HUES64 (cell line): Measurements from ENCODE around the gene MTFR1L.

ENCODE experiments used
- H3K27ac ChIP-seq: 2 replicates; pipeline ENCODE4 v1.7.0; 2013; ENCODE audit warnings: low read depth, low read length, inconsistent platforms
- H3K27me3 ChIP-seq: 2 replicates; pipeline ENCODE4 v1.6.1; 2013; ENCODE audit warnings: mild to moderate bottlenecking, low read length; ENCODE audit not compliant: insufficient read depth
- H3K36me3 ChIP-seq: 2 replicates; pipeline ENCODE4 v1.6.1; 2013; ENCODE audit warnings: mild to moderate bottlenecking, low read length; ENCODE audit not compliant: insufficient read depth
- H3K4me1 ChIP-seq: 2 replicates; pipeline ENCODE4 v1.6.1; 2013; ENCODE audit warnings: mild to moderate bottlenecking, low read length, moderate library complexity; ENCODE audit not compliant: insufficient read depth
- H3K4me3 ChIP-seq: 2 replicates; pipeline ENCODE4 v1.5.1; 2013; ENCODE audit warnings: mild to moderate bottlenecking, low read length, moderate library complexity
- H3K9ac ChIP-seq: 2 replicates; pipeline ENCODE4 v1.6.1; 2013; ENCODE audit warnings: mild to moderate bottlenecking, low read depth, low read length
- H3K9me3 ChIP-seq: 2 replicates; pipeline ENCODE4 v1.6.1; 2013; ENCODE audit warnings: low read depth, low read length; ENCODE audit not compliant: insufficient read depth
- WGBS: fragments of 150-250, 120-280 bp; methylation state at CpG from one replicate; pipeline ENCODE4 v1.1.7; 2013; ENCODE audit warnings: missing lambda C conversion rate; 5-methylcytosine and 5-hydroxymethylcytosine counted together

Gene MTFR1L

GRCh38 chr1:25779894-25780293 is 39.9 kb upstream of the MTFR1L start:
- 62% methylated on average over 3 of the region's 4 CpGs for WGBS
- H3K27me3 ChIP-seq, result no peaks in the 10 kb centered on the region
- H3K36me3 ChIP-seq, result no peaks in the 10 kb centered on the region
- peaks cover 32% of the 10 kb centered on the region for H3K4me1 ChIP-seq
- H3K9ac ChIP-seq, result no peak overlapping the region
- no peak overlapping the region; the same call in 1 of the 2 replicates for H3K27ac ChIP-seq
- H3K4me3 ChIP-seq, result no peak overlapping the region
- H3K9me3 ChIP-seq, result no peaks in the 10 kb centered on the region

GRCh38 chr1:25780318-25781129 is 39.2 kb upstream of the MTFR1L start:
- Histone ChIP-seq H3K9ac (no peak overlapping the region), H3K27me3 (no peaks in the 10 kb centered on the region), H3K4me3 (no peak overlapping the region), H3K9me3 (no peaks in the 10 kb centered on the region), H3K4me1 (peaks cover 26% of the 10 kb centered on the region), H3K27ac (peak overlapping the region; percentile 37; the same call in 1 of the 2 replicates), H3K36me3 (no peaks in the 10 kb centered on the region)
- WGBS, result 58% methylated on average over 13 of the region's 14 CpGs

- H3K4me1 ChIP-seq, result peaks cover 23% of the 10 kb centered on the region
- no peaks in the 10 kb centered on the region for H3K36me3 ChIP-seq
- H3K27ac ChIP-seq, result no peak overlapping the region
- WGBS, result 88% methylated on average over 3 of the region's 3 CpGs
- H3K9me3 ChIP-seq, result no peaks in the 10 kb centered on the region
- H3K4me3 ChIP-seq, result no peak overlapping the region
- no peaks in the 10 kb centered on the region for H3K27me3 ChIP-seq
- no peak overlapping the region for H3K9ac ChIP-seq
Observed at GRCh38 chr1:25781130-25781433, 38.7 kb upstream of the MTFR1L start.

- H3K27ac ChIP-seq, result no peak overlapping the region
- 84% methylated on average over 18 of the region's 18 CpGs for WGBS
- H3K4me3 ChIP-seq, result no peak overlapping the region
- no peak overlapping the region for H3K9ac ChIP-seq
- no peaks in the 10 kb centered on the region for H3K27me3 ChIP-seq
- no peaks in the 10 kb centered on the region for H3K36me3 ChIP-seq
- H3K4me1 ChIP-seq, result peaks cover 23% of the 10 kb centered on the region
- H3K9me3 ChIP-seq, result no peaks in the 10 kb centered on the region
Observed at GRCh38 chr1:25782608-25783201, 37.0 kb upstream of the MTFR1L start.

- peaks cover 17% of the 10 kb centered on the region for H3K4me1 ChIP-seq
- H3K4me3 ChIP-seq, result no peak overlapping the region
- H3K27ac ChIP-seq, result no peak overlapping the region
- 88% methylated on average over 9 of the region's 9 CpGs for WGBS
- H3K27me3 ChIP-seq, result no peaks in the 10 kb centered on the region
- no peaks in the 10 kb centered on the region for H3K9me3 ChIP-seq
- H3K9ac ChIP-seq, result no peak overlapping the region
- H3K36me3 ChIP-seq, result no peaks in the 10 kb centered on the region
Observed at GRCh38 chr1:25784575-25785051, 35.1 kb upstream of the MTFR1L start.

GRCh38 chr1:25785333-25786067 is 34.3 kb upstream of the MTFR1L start:
- H3K9ac ChIP-seq, result no peak overlapping the region
- H3K27me3 ChIP-seq, result no peaks in the 10 kb centered on the region
- H3K4me3 ChIP-seq, result no peak overlapping the region
- WGBS, result 86% methylated on average over 10 of the region's 10 CpGs
- peaks cover 10% of the 10 kb centered on the region for H3K4me1 ChIP-seq
- H3K9me3 ChIP-seq, result no peaks in the 10 kb centered on the region
- no peaks in the 10 kb centered on the region for H3K36me3 ChIP-seq
- no peak overlapping the region for H3K27ac ChIP-seq

GRCh38 chr1:25786887-25787759 is 32.6 kb upstream of the MTFR1L start:
- no peaks in the 10 kb centered on the region for H3K27me3 ChIP-seq
- 83% methylated on average over 11 of the region's 11 CpGs for WGBS
- no peak overlapping the region for H3K4me3 ChIP-seq
- H3K4me1 ChIP-seq, result no peaks in the 10 kb centered on the region; the same call in 1 of the 2 replicates
- H3K9ac ChIP-seq, result no peak overlapping the region
- no peak overlapping the region for H3K27ac ChIP-seq
- no peaks in the 10 kb centered on the region for H3K36me3 ChIP-seq
- H3K9me3 ChIP-seq, result no peaks in the 10 kb centered on the region

- H3K36me3 ChIP-seq, result no peaks in the 10 kb centered on the region
- no peaks in the 10 kb centered on the region for H3K27me3 ChIP-seq
- H3K4me3 ChIP-seq, result no peak overlapping the region
- H3K4me1 ChIP-seq, result no peaks in the 10 kb centered on the region; the same call in 1 of the 2 replicates
- 91% methylated on average over 5 of the region's 5 CpGs for WGBS
- no peak overlapping the region for H3K9ac ChIP-seq
- no peak overlapping the region for H3K27ac ChIP-seq
- H3K9me3 ChIP-seq, result no peaks in the 10 kb centered on the region
Observed at GRCh38 chr1:25787760-25788166, 32.0 kb upstream of the MTFR1L start.

- Histone ChIP-seq H3K9me3 (no peaks in the 10 kb centered on the region), H3K4me1 (no peaks in the 10 kb centered on the region; the same call in 1 of the 2 replicates), H3K9ac (no peak overlapping the region), H3K27ac (no peak overlapping the region), H3K27me3 (no peaks in the 10 kb centered on the region), H3K36me3 (no peaks in the 10 kb centered on the region), H3K4me3 (no peak overlapping the region)
- 90% methylated on average over 6 of the region's 6 CpGs for WGBS
Observed at GRCh38 chr1:25790472-25790871, 29.3 kb upstream of the MTFR1L start.

GRCh38 chr1:25792115-25792514 is 27.6 kb upstream of the MTFR1L start:
- H3K27me3 ChIP-seq, result no peaks in the 10 kb centered on the region
- no peaks in the 10 kb centered on the region for H3K9me3 ChIP-seq
- no peak overlapping the region for H3K4me3 ChIP-seq
- no peak overlapping the region for H3K9ac ChIP-seq
- WGBS, result 70% methylated on average over 2 of the region's 4 CpGs
- H3K27ac ChIP-seq, result no peak overlapping the region
- H3K36me3 ChIP-seq, result no peaks in the 10 kb centered on the region
- H3K4me1 ChIP-seq, result peaks cover 4% of the 10 kb centered on the region
